Spleen (tissue), 11 donors: ENCODE data around the gene MARCHF10. TPM values are rescaled to one million over a fixed set of nuclear protein-coding genes. Genes with fewer than 3 reads are reported as not detected.
"Not testable (repeated sequence)": the region's sequence is repeated elsewhere in the genome, so short reads cannot be mapped to it uniquely, and the experiment has no call there.

ENCODE experiments used
- DNase-seq: peaks from one replicate; pipeline ENCODE4 v3.0.0-alpha.2; 2020
- H3K27ac ChIP-seq, 8 donors: fragments of 200-600 bp; sonication (generic) in 7 of 8; 1 replicate in 4 of 8; 2 replicates in 4 of 8; pipeline versions ENCODE4 v1.5.0 to v1.8.0; 2016 to 2021; ENCODE audit warnings: inconsistent platforms in 4 of 8, mild to moderate bottlenecking in 4 of 8, moderate library complexity in 1 of 8
- H3K27me3 ChIP-seq, 7 donors: fragments of 200-600 bp; sonication (generic) in 6 of 7; replicated peaks in 1 of 7; 1 replicate in 4 of 7; 2 replicates in 3 of 7; pipeline versions ENCODE4 v1.5.0 to v1.8.0; 2016 to 2021; ENCODE audit warnings: inconsistent platforms in 3 of 7, mild to moderate bottlenecking in 1 of 7
- H3K36me3 ChIP-seq, 6 donors: fragments of 200-600 bp; sonication (generic) in 5 of 6; 1 replicate in 4 of 6; 2 replicates in 2 of 6; pipeline versions ENCODE4 v1.5.0 to v1.8.0; 2016 to 2021; ENCODE audit warnings: inconsistent platforms in 2 of 6
- H3K4me1 ChIP-seq, 6 donors: fragments of 200-600 bp; sonication (generic) in 5 of 6; 1 replicate in 3 of 6; 2 replicates in 3 of 6; pipeline versions ENCODE4 v1.5.0 to v1.8.0; 2016 to 2021; ENCODE audit warnings: inconsistent platforms in 3 of 6
- H3K4me3 ChIP-seq, 8 donors: fragments of 200-600 bp; sonication (generic) in 7 of 8; 1 replicate in 4 of 8; 2 replicates in 4 of 8; pipeline versions ENCODE4 v1.5.0 to v1.8.0; 2016 to 2021; ENCODE audit warnings: inconsistent platforms in 4 of 8, mild to moderate bottlenecking in 4 of 8, moderate library complexity in 2 of 8
- H3K9me3 ChIP-seq, 8 donors: fragments of 200-600 bp; sonication (generic) in 7 of 8; 1 replicate in 4 of 8; 2 replicates in 4 of 8; pipeline versions ENCODE4 v1.5.0 to v1.8.0; 2016 to 2021; ENCODE audit warnings: inconsistent platforms in 4 of 8
- CTCF ChIP-seq, 11 experiments: fragments of 200-600 bp in 7 of 11; fragments of 450-650 bp in 4 of 11; sonication (generic) in 4 of 11; IDR thresholded peaks in 8 of 11; conservative IDR thresholded peaks in 3 of 11; 1 replicate in 7 of 11; 2 replicates in 4 of 11; pipeline versions ENCODE4 v1.4.0 to v1.8.0; 2016 to 2021; ENCODE audit warnings: antibody characterized with exemption in 11 of 11, inconsistent platforms in 4 of 11, mild to moderate bottlenecking in 1 of 11
- POLR2A ChIP-seq, 3 donors: fragments of 450-650 bp; IDR thresholded peaks; one replicate each; pipeline ENCODE4 v1.5.1; 2017; ENCODE audit warnings: antibody characterized with exemption in 3 of 3, mild to moderate bottlenecking in 1 of 3
- POLR2AphosphoS5 ChIP-seq, 3 donors: sonication (generic); formaldehyde crosslinking; IDR thresholded peaks; one replicate each; pipeline ENCODE4 v1.5.1; 2017; ENCODE audit warnings: antibody characterized with exemption in 3 of 3
- WGBS, 5 donors: extraction: QIAGEN DNeasy Blood & Tissue Kit in 3 of 5; methylation state at CpG; one replicate each; pipeline versions ENCODE4 v1.1.5 to v1.1.7; 2013 to 2018; 5-methylcytosine and 5-hydroxymethylcytosine counted together
- intact Hi-C: fragments of 100-400 bp; cut with DNase I; formaldehyde crosslinking; loops from one replicate; pipeline ENCODE4 v1.15.0; 2023; ENCODE audit warnings: low total_unique reads
- polyA plus RNA-seq, 3 donors: library from polyadenylated mRNA; stranded (reverse); fragments of 200-250 nt; gene quantifications; one replicate each; pipeline ENCODE4 v1.2.1, GENCODE V29; 2013
- total RNA-seq, 7 donors: library from RNA; depleted of rRNA in 3 of 7; stranded (reverse); fragments of >200 nt in 3 of 7; fragmentation: NEBNext Ultra II Directional in 4 of 7; extraction: Animal tissue kit (Norgen Biotek cat#: 25700) in 4 of 7; gene quantifications; one replicate each; pipeline versions ENCODE4 v1.1.0 to v1.2.1, GENCODE V29; 2016 to 2021
- donor health status: healthy with polysubstance abuse.
- donor health status: DM: no; HTN: no; CAD: no; lungs with moderate emphysema.
- donor health status: DM: no; HTN: no; CAD: no.
- donor health status: Bipolar disorder and iron deficiency.
- donor health status: healthy.
- donor health status: DM: no; HTN: no; CAD: no.
- donor health status: DM: yes; HTN: yes; CAD: no.

MARCHF10 gene
- total and polyA plus RNA-seq, 10 donors: 0.15 to 0.32 (median 0.26) TPM; not detected in 7

GRCh38 chr17:62855156-62855555 lies 47.0 kb upstream of the MARCHF10 start:
- WGBS, 5 donors: 64 to 79% (median 67%) methylated on average over 5 of the region's 5 CpGs
- Histone ChIP-seq H3K4me3 (no peak overlapping the region), H3K36me3 (no peaks in the 10 kb centered on the region), H3K4me1 (no peaks in the 10 kb centered on the region), H3K27ac (no peak overlapping the region), H3K9me3 (no peaks in the 10 kb centered on the region), H3K27me3 (no peaks in the 10 kb centered on the region)
- intact Hi-C loops: no loop called here
- TF ChIP-seq POLR2A (IDR thresholded peaks at IDR 0.05) (no peak), POLR2AphosphoS5 (IDR thresholded peaks at IDR 0.05) (no peak), CTCF (IDR thresholded peaks at IDR 0.05 in 8 of 11, conservative IDR thresholded peaks at IDR 0.05 in 3 of 11) (no peak)
- DNase-seq: no peak

- Histone ChIP-seq H3K27ac (no peak overlapping the region), H3K27me3 (no peaks in the 10 kb centered on the region), H3K36me3 (no peaks in the 10 kb centered on the region), H3K4me3 (no peak overlapping the region), H3K9me3 (no peaks in the 10 kb centered on the region), H3K4me1 (no peaks in the 10 kb centered on the region)
- 72 to 87% (median 82%) methylated on average over 6 of the region's 6 CpGs for WGBS, 5 donors
- DNase-seq: no peak
- intact Hi-C loops: no loop called here
- TF ChIP-seq POLR2A (IDR thresholded peaks at IDR 0.05) (no peak), CTCF (IDR thresholded peaks at IDR 0.05 in 8 of 11, conservative IDR thresholded peaks at IDR 0.05 in 3 of 11) (no peak), POLR2AphosphoS5 (IDR thresholded peaks at IDR 0.05) (no peak)
These were observed 46.1 kb upstream of the MARCHF10 start for GRCh38 chr17:62854098-62854680.

- TF ChIP-seq POLR2AphosphoS5 (IDR thresholded peaks at IDR 0.05) (no peak), POLR2A (IDR thresholded peaks at IDR 0.05) (no peak), CTCF (IDR thresholded peaks at IDR 0.05 in 8 of 11, conservative IDR thresholded peaks at IDR 0.05 in 3 of 11) (no peak)
- H3K27ac ChIP-seq: no peak overlapping the region
- 83 to 100% (median 98%) methylated on average over 2 of the region's 2 CpGs for WGBS, 5 donors
- intact Hi-C loops: no loop called here
- H3K36me3 ChIP-seq: no peaks in the 10 kb centered on the region
- DNase-seq: no peak
- H3K4me1 ChIP-seq: no peaks in the 10 kb centered on the region
- H3K9me3 ChIP-seq: no peaks in the 10 kb centered on the region
- H3K27me3 ChIP-seq: no peaks in the 10 kb centered on the region
- H3K4me3 ChIP-seq: no peak overlapping the region
These were observed 44.1 kb upstream of the MARCHF10 start for GRCh38 chr17:62852195-62852594.

- H3K36me3 ChIP-seq, H3K4me1 ChIP-seq, intact Hi-C loops, H3K27me3 ChIP-seq, H3K27ac ChIP-seq, H3K9me3 ChIP-seq, DNase-seq, H3K4me3 ChIP-seq: not testable (repeated sequence)
- WGBS, 5 donors: 87 to 97% (median 92%) methylated on average over 10 of the region's 10 CpGs
These were observed 41.7 kb upstream of the MARCHF10 start for GRCh38 chr17:62849591-62850415.
